DND-41 (cell line): ENCODE measurements around the gene CREB3L2.
"Not testable (repeated sequence)": the region's sequence is repeated elsewhere in the genome, so short reads cannot be mapped to it uniquely, and the experiment has no call there.

Experiments used
- ATAC-seq: fragments of 200-7000 bp; cut with Tn5 transposase; 3 replicates; pipeline ENCODE4 v1.9.1; 2021; ENCODE audit warnings: low read depth; ENCODE audit not compliant: insufficient read depth
- DNase-seq: peaks from one replicate; pipeline ENCODE4 v3.0.0-alpha.2; 2020
- H2AFZ ChIP-seq: 2 replicates; pipeline ENCODE4 v1.6.0; 2012; ENCODE audit warnings: low read depth, low read length
- H3K27ac ChIP-seq: 2 replicates; pipeline ENCODE4 v1.5.1; 2012; ENCODE audit warnings: low read length, inconsistent platforms
- H3K27me3 ChIP-seq: fragments of 200-600 bp; sonication (generic); 2 replicates; pipeline ENCODE4 v1.6.0; 2012; ENCODE audit warnings: low read length, mild to moderate bottlenecking, inconsistent platforms; ENCODE audit not compliant: insufficient read depth, poor library complexity
- H3K36me3 ChIP-seq: 2 replicates; pipeline ENCODE4 v1.5.1; 2012; ENCODE audit warnings: low read length, inconsistent platforms; ENCODE audit not compliant: insufficient read depth
- H3K4me1 ChIP-seq: 2 replicates; pipeline ENCODE4 v1.5.1; 2012; ENCODE audit warnings: mild to moderate bottlenecking, low read length; ENCODE audit not compliant: insufficient read depth
- H3K4me2 ChIP-seq: 2 replicates; pipeline ENCODE4 v1.6.0; 2012; ENCODE audit warnings: mild to moderate bottlenecking, moderate library complexity, low read length, inconsistent platforms; ENCODE audit not compliant: insufficient read depth
- H3K4me3 ChIP-seq, 2 experiments: fragments of 200-600 bp in 1 of 2; shearing (Covaris generic) in 1 of 2; 2 replicates each; pipeline ENCODE4 v1.5.1; 2012 to 2016; ENCODE audit warnings: inconsistent platforms in 2 of 2, low read length in 2 of 2, mild to moderate bottlenecking in 2 of 2, low read depth in 1 of 2, moderate library complexity in 1 of 2
- H3K79me2 ChIP-seq: 2 replicates; pipeline ENCODE4 v1.6.0; 2012; ENCODE audit warnings: low read length, inconsistent platforms; ENCODE audit not compliant: insufficient read depth
- H3K9ac ChIP-seq: 2 replicates; pipeline ENCODE4 v1.6.0; 2012; ENCODE audit warnings: low read depth, mild to moderate bottlenecking, inconsistent platforms, low read length, moderate library complexity
- H3K9me3 ChIP-seq: 2 replicates; pipeline ENCODE4 v1.5.1; 2012; ENCODE audit warnings: low read length, moderate library complexity, mild to moderate bottlenecking, inconsistent platforms; ENCODE audit not compliant: insufficient read depth, severe bottlenecking
- H4K20me1 ChIP-seq: 2 replicates; pipeline ENCODE4 v1.6.0; 2012; ENCODE audit warnings: low read length; ENCODE audit not compliant: insufficient read depth
- CTCF ChIP-seq: IDR thresholded peaks from 2 replicates; pipeline ENCODE4 v1.5.1; 2012; ENCODE audit warnings: borderline replicate concordance, low read length, moderate library complexity, mild to moderate bottlenecking; ENCODE audit not compliant: poor library complexity, severe bottlenecking; ENCODE audit errors: extremely low read depth
- EZH2 ChIP-seq: IDR thresholded peaks from 3 replicates; pipeline ENCODE4 v1.6.1; 2012; ENCODE audit warnings: borderline replicate concordance, low read depth, mild to moderate bottlenecking, moderate library complexity, low read length, inconsistent platforms; ENCODE audit not compliant: severe bottlenecking

CREB3L2 gene

GRCh38 chr7:137984181-137985041 is 17.5 kb downstream of the CREB3L2 start:
- DNase-seq (no peak), ATAC-seq (no peak)
- Histone ChIP-seq H3K4me3 (no peak overlapping the region), H3K27ac (no peak overlapping the region), H3K4me1 (no peaks in the 10 kb centered on the region), H3K9ac (no peak overlapping the region), H2AFZ (no peak overlapping the region), H3K36me3 (no peaks in the 10 kb centered on the region), H3K79me2 (no peaks in the 10 kb centered on the region), H3K9me3 (peaks cover 5% of the 10 kb centered on the region), H3K4me2 (no peak overlapping the region), H4K20me1 (no peaks in the 10 kb centered on the region), H3K27me3 (no peaks in the 10 kb centered on the region)
- no peak for TF ChIP-seq CTCF
- no peak for TF ChIP-seq EZH2

- Histone ChIP-seq H3K9me3 (peaks cover 5% of the 10 kb centered on the region), H3K79me2 (no peaks in the 10 kb centered on the region), H3K4me3 (no peak overlapping the region), H3K27ac (no peak overlapping the region), H2AFZ (no peak overlapping the region), H3K36me3 (no peaks in the 10 kb centered on the region), H3K9ac (no peak overlapping the region), H4K20me1 (peaks cover 2% of the 10 kb centered on the region; the same call in 1 of the 2 replicates), H3K4me2 (no peak overlapping the region), H3K27me3 (no peaks in the 10 kb centered on the region), H3K4me1 (no peaks in the 10 kb centered on the region)
- TF ChIP-seq EZH2 (no peak), CTCF (no peak)
- no peak for ATAC-seq
- DNase-seq, result no peak
Measured at GRCh38 chr7:137983323-137984008, 18.4 kb downstream of the CREB3L2 start.

- not testable (repeated sequence) for DNase-seq, ATAC-seq, H3K36me3 ChIP-seq, H3K9ac ChIP-seq, H3K4me1 ChIP-seq, H3K79me2 ChIP-seq, H3K27me3 ChIP-seq, H3K9me3 ChIP-seq, H3K4me2 ChIP-seq, H4K20me1 ChIP-seq, H3K27ac ChIP-seq, H2AFZ ChIP-seq, H3K4me3 ChIP-seq
Measured at GRCh38 chr7:137982394-137982793, 19.5 kb downstream of the CREB3L2 start.

GRCh38 chr7:137981668-137982067 is 20.2 kb downstream of the CREB3L2 start:
- H4K20me1 ChIP-seq, result peaks cover 3% of the 10 kb centered on the region; the same call in 1 of the 2 replicates
- H3K9ac ChIP-seq, result no peak overlapping the region
- DNase-seq (no peak), ATAC-seq (no peak)
- no peaks in the 10 kb centered on the region for H3K79me2 ChIP-seq
- no peaks in the 10 kb centered on the region for H3K4me1 ChIP-seq
- peaks cover 5% of the 10 kb centered on the region for H3K9me3 ChIP-seq
- H3K27ac ChIP-seq, result no peak overlapping the region
- TF ChIP-seq EZH2 (no peak), CTCF (no peak)
- H3K36me3 ChIP-seq, result no peaks in the 10 kb centered on the region
- H3K27me3 ChIP-seq, result no peaks in the 10 kb centered on the region
- H2AFZ ChIP-seq, result no peak overlapping the region
- no peak overlapping the region for H3K4me2 ChIP-seq
- no peak overlapping the region for H3K4me3 ChIP-seq
